GM21576 (cell line): ENCODE data around the gene FGL2.
"Not testable (repeated sequence)": the region's sequence is repeated elsewhere in the genome, so short reads cannot be mapped to it uniquely, and the experiment has no call there.

ENCODE experiments used
- ATAC-seq: cut with Tn5 transposase; IDR thresholded peaks from one replicate; pipeline ENCODE4 v1.9.1; 2021; ENCODE audit warnings: mild to moderate bottlenecking, moderate library complexity; ENCODE audit not compliant: unreplicated experiment

FGL2 gene

GRCh38 chr7:77199013-77199966 lies at the start of gene FGL2:
TSS of gene FGL2 (minus strand) at chr7:77199819. CDS start at chr7:77199793, 26 bp downstream.
- no peak for ATAC-seq

GRCh38 chr7:77248154-77248553 lies 48.5 kb upstream of the FGL2 start:
- ATAC-seq, result no peak

- peak; percentile 73 for ATAC-seq
Measured at GRCh38 chr7:77247206-77247850, 47.7 kb upstream of the FGL2 start.

- ATAC-seq, result no peak
Measured at GRCh38 chr7:77246026-77246640, 46.5 kb upstream of the FGL2 start.

- no peak for ATAC-seq
Measured at GRCh38 chr7:77245015-77245755, 45.6 kb upstream of the FGL2 start.

GRCh38 chr7:77244222-77244934 lies 44.8 kb upstream of the FGL2 start:
- no peak for ATAC-seq

GRCh38 chr7:77242554-77242953 lies 42.9 kb upstream of the FGL2 start:
- no peak for ATAC-seq

GRCh38 chr7:77242068-77242467 lies 42.4 kb upstream of the FGL2 start:
- no peak for ATAC-seq

- ATAC-seq, result no peak
Measured at GRCh38 chr7:77239471-77239870, 39.9 kb upstream of the FGL2 start.

- ATAC-seq, result no peak
Measured at GRCh38 chr7:77238703-77239136, 39.1 kb upstream of the FGL2 start.

- no peak for ATAC-seq
Measured at GRCh38 chr7:77235276-77235675, 35.7 kb upstream of the FGL2 start.

- no peak for ATAC-seq
Measured at GRCh38 chr7:77232467-77232866, 32.8 kb upstream of the FGL2 start.

GRCh38 chr7:77228795-77229194 lies 29.2 kb upstream of the FGL2 start:
- ATAC-seq, result not testable (repeated sequence)

- no peak for ATAC-seq
Measured at GRCh38 chr7:77226357-77226839, 26.8 kb upstream of the FGL2 start.

- ATAC-seq, result no peak
Measured at GRCh38 chr7:77223261-77223660, 23.6 kb upstream of the FGL2 start.

GRCh38 chr7:77222819-77223218 lies 23.2 kb upstream of the FGL2 start:
- ATAC-seq, result no peak

- no peak for ATAC-seq
Measured at GRCh38 chr7:77222065-77222464, 22.4 kb upstream of the FGL2 start.

- not testable (repeated sequence) for ATAC-seq
Measured at GRCh38 chr7:77219701-77220331, 20.2 kb upstream of the FGL2 start.

GRCh38 chr7:77217474-77218185 lies 18.0 kb upstream of the FGL2 start:
- no peak for ATAC-seq
